Uterus (tissue), 2 donors: ENCODE results near the gene BSN.

Experiments
- POLR2A ChIP-seq, 2 donors: fragments of 450-650 bp; IDR thresholded peaks; one replicate each; pipeline ENCODE4 v1.6.1; 2016; ENCODE audit warnings: antibody characterized with exemption in 2 of 2, mild to moderate bottlenecking in 1 of 2, moderate library complexity in 1 of 2
- TF ChIP-seq, protein P1 (sequence below), 4 experiments: fragments of 200-600 bp in 2 of 4; fragments of 450-650 bp in 2 of 4; sonication (generic) in 2 of 4; IDR thresholded peaks; one replicate each; pipeline ENCODE4 v1.5.1; 2016 to 2019; ENCODE audit warnings: antibody characterized with exemption in 4 of 4, mild to moderate bottlenecking in 2 of 4, moderate library complexity in 1 of 4

DNA sequence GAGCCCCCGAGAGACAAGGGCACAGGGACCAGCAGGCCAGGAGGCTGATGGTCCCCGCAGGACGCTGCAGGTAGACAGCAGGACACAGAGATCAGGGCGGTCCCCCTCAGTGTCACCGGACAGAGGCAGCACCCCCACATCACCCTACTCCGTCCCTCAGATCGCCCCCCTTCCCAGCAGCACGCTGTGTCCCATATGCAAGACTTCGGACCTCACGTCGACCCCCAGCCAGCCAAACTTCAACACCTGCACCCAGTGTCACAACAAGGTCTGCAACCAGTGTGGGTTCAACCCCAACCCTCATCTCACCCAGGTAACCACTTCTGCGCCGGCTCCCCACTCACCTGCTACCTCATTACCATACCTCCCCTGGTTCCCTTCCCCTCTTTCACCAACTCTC lies 70.8 kb downstream of the BSN start:
- TF ChIP-seq, protein P1, sequence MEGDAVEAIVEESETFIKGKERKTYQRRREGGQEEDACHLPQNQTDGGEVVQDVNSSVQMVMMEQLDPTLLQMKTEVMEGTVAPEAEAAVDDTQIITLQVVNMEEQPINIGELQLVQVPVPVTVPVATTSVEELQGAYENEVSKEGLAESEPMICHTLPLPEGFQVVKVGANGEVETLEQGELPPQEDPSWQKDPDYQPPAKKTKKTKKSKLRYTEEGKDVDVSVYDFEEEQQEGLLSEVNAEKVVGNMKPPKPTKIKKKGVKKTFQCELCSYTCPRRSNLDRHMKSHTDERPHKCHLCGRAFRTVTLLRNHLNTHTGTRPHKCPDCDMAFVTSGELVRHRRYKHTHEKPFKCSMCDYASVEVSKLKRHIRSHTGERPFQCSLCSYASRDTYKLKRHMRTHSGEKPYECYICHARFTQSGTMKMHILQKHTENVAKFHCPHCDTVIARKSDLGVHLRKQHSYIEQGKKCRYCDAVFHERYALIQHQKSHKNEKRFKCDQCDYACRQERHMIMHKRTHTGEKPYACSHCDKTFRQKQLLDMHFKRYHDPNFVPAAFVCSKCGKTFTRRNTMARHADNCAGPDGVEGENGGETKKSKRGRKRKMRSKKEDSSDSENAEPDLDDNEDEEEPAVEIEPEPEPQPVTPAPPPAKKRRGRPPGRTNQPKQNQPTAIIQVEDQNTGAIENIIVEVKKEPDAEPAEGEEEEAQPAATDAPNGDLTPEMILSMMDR (IDR thresholded peaks at IDR 0.05): no peak
- no peak for TF ChIP-seq POLR2A (IDR thresholded peaks at IDR 0.05)
